GM18505 (cell line): ENCODE results near the gene PCDHB11.
"Not testable (repeated sequence)": the region's sequence is repeated elsewhere in the genome, so short reads cannot be mapped to it uniquely, and the experiment has no call there.

Experiments
- ATAC-seq: cut with Tn5 transposase; IDR thresholded peaks from one replicate; pipeline ENCODE4 v1.9.1; 2021; ENCODE audit not compliant: unreplicated experiment
- POLR2A ChIP-seq: IDR thresholded peaks from 4 replicates; pipeline ENCODE4 v1.6.1; 2011; ENCODE audit warnings: borderline replicate concordance; ENCODE audit not compliant: insufficient read depth, insufficient read length; ENCODE audit errors: extremely low read depth

PCDHB11 gene

DNA sequence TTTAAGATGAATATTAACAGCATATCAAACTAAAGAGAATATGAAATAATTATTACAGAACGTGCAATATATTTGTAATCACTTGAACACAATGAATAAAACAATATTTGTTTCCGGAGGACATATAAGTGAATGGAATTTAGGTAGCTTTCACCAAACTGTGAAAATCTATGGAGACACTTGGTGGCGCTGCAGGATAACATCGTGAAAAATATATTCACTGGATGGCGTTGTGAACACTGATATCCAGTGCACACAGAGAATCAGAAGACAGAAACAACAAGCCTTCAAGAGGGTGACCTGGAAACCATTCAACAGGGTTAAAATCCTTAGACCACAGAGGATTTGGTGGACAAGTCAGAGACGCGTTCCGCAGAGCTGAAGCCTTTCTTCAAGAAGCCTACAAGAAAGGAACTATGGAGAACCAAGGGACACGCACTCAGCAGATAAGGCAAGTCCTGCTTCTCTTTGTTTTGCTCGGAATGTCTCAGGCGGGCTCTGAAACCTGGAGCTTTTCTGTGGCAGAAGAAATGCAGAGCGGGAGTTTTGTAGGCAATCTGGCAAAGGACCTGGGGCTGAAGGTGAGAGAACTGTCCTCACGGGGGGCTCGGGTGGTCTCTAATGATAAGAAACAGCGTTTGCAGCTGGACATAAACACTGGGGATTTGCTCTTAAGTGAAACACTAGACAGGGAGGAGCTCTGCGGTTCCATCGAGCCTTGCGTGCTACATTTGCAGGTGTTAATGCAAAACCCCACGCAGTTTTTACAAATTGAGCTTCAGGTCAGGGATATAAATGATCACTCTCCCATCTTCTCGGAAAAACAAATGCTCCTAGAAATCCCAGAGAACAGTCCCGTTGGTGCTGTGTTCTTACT is at the start of gene PCDHB11:
Gene PCDHB11, plus strand, starts transcription at position 269 of the 877 bp plus-strand sequence. Its CDS starts 148 bp downstream, at position 417.
- ATAC-seq = no peak
- TF ChIP-seq POLR2A = no peak

DNA sequence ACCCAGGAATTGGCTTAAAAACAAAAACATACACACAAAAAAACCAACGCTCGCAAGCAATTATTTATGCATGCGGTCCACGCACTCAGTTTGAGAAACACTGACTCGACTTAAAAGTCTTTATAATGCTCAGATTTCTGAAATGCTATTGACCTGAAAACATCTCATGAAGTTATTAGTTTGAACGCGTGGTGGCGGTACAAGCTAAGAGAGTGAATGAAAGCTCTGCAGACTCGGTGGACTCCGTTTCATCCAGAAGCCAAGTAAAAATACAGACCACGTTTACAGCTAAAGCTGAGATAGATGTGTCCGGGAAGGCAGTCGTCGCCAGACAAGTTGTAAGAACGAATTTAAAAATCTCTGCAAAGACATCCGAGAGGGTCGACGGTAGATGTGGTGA is 49.6 kb upstream of the PCDHB11 start, which contains the start of gene PCDHB6:
Gene PCDHB6, plus strand, starts transcription at position 246 of the 400 bp plus-strand sequence. CDS start 201 bp downstream, outside the sequence.
- no peak for ATAC-seq
- TF ChIP-seq POLR2A = no peak

DNA sequence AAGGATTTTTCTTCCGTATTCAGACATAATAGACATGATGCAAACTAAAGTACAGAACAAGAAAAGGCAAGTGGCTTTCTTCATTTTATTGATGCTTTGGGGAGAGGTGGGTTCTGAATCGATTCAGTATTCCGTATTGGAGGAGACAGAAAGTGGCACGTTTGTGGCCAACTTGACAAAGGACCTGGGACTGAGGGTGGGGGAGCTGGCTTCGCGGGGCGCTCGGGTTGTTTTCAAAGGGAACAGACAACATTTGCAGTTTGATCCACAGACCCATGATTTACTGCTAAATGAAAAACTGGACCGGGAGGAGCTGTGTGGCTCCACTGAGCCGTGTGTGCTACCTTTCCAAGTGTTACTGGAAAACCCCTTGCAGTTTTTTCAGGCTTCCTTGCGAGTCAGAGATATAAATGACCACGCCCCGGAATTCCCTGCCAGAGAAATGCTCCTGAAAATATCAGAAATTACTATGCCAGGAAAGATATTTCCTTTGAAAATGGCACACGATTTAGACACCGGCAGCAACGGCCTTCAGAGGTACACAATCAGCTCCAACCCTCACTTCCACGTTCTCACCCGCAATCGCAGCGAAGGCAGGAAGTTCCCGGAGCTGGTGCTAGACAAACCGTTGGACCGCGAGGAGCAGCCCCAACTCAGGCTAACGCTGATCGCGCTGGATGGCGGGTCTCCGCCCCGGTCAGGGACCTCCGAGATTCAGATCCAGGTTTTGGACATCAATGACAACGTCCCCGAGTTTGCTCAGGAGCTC is 49.0 kb upstream of the PCDHB11 start:
- no peak for TF ChIP-seq POLR2A
- ATAC-seq = no peak

DNA sequence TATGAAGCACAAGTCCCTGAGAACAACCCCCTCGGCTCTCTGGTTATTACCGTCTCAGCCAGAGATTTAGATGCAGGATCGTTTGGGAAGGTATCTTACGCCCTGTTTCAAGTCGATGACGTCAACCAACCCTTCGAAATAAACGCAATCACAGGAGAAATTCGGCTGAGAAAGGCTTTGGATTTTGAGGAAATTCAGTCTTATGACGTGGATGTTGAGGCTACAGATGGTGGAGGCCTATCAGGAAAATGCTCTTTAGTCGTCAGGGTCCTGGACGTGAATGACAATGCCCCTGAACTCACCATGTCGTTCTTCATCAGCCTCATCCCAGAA is 48.5 kb upstream of the PCDHB11 start:
- no peak for TF ChIP-seq POLR2A
- ATAC-seq = no peak

DNA sequence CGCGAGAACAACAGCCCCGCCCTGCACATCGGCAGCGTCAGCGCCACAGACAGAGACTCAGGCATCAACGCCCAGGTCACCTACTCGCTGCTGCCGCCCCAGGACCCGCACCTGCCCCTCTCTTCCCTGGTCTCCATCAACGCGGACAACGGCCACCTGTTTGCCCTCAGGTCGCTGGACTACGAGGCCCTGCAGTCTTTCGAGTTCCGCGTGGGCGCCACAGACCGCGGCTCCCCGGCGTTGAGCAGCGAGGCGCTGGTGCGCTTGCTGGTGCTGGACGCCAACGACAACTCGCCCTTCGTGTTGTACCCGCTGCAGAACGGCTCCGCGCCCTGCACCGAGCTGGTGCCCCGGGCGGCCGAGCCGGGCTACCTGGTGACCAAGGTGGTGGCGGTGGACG is 47.8 kb upstream of the PCDHB11 start:
- ATAC-seq = not testable (repeated sequence)

DNA sequence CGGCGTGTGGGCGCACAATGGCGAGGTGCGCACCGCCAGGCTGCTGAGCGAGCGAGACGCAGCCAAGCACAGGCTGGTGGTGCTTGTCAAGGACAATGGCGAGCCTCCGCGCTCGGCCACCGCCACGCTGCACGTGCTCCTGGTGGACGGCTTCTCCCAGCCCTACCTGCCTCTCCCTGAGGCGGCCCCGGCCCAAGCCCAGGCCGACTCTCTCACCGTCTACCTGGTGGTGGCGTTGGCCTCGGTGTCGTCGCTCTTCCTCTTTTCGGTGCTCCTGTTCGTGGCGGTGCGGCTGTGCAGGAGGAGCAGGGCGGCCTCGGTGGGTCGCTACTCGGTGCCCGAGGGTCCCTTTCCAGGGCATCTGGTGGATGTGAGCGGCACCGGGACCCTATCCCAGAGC is 47.3 kb upstream of the PCDHB11 start:
- not testable (repeated sequence) for ATAC-seq

DNA sequence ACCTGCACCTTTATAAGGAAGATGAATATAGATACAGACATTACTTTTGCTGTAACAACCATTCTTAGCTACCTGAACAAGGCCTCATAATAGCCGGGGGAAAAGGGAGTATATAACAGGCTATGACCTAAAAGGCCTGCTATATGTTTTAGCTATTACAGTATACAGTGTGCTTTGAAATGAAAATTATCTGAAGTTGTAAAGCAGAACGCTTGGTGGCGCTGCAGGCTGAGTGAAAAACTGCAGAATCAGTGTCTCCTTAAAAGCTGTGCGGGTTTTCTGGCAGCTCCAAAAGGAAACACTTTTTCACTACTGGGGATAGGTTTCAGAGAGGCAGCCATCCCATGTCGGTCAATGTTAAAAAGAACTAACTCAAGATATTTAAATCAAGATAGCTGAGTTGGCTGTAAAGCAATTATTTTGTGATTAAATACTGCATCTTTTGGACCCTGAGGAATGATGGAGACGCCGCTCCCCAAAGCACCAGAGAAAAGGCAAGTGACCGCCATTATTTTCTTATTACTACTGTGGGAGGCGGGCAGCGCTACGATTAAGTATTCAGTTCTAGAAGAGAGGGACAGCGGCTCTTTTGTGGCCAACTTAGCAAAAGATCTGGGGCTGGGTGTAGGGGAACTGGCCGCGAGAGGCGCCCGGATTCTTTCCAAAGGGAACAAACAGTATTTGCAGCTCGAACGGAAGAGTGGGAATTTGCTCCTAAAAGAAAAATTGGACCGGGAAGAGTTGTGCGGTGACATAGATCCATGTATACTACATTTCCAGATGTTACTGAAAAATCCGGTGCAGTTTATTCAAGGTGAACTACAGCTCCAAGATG is 43.7 kb upstream of the PCDHB11 start:
- no peak for ATAC-seq
- TF ChIP-seq POLR2A = no peak

DNA sequence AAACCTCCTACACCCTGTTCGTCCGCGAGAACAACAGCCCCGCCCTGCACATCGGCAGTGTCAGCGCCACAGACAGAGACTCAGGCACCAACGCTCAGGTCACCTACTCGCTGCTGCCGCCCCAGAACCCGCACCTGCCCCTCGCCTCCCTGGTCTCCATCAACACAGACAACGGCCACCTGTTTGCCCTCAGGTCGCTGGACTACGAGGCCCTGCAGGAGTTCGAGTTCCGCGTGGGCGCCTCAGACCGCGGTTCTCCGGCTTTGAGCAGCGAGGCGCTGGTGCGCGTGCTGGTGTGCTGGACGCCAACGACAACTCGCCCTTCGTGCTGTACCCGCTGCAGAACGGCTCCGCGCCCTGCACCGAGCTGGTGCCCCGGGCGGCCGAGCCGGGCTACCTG is 42.1 kb upstream of the PCDHB11 start:
- not testable (repeated sequence) for ATAC-seq

DNA sequence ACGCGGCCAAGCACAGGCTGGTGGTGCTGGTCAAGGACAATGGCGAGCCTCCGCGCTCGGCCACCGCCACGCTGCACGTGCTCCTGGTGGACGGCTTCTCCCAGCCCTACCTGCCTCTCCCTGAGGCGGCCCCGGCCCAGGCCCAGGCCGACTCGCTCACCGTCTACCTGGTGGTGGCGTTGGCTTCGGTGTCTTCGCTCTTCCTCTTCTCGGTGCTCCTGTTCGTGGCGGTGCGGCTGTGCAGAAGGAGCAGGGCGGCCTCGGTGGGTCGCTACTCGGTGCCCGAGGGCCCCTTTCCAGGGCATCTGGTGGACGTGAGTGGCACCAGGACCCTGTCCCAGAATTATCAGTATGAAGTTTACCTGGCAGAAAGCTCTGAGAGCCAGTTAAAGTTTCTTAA is 41.5 kb upstream of the PCDHB11 start:
- not testable (repeated sequence) for ATAC-seq

DNA sequence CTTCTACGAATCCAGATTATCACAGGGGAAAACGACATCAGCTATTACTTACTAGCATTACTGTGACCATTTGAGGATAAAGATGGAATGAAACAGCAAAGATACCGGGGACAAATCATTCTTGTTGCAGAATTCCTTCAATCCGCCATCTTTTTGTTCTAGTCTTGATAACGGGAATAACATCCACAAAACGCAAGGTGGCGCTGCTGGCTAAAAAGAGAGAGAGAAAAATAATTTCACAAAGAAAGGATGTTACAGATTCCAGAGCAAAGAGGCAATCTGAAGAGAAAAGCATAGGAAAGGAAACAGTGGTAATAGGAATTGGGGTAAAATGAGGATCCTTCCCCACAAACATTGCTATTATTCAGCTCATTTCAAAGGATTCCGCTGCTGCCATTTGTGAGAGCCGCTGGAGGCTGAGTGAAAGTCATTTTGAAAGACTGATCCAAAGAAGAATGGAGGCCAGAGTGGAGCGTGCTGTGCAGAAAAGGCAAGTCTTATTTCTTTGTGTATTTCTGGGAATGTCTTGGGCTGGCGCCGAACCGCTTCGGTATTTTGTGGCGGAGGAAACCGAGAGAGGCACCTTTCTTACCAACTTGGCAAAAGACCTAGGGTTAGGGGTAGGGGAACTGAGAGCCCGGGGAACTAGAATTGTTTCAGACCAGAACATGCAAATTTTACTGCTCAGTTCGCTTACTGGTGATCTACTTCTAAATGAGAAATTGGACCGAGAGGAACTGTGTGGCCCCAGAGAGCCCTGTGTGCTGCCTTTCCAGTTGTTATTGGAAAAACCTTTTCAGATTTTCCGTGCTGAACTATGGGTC is 26.8 kb upstream of the PCDHB11 start, which contains the start of gene PCDHB7:
Gene PCDHB7, plus strand, starts transcription at position 264 of the 824 bp plus-strand sequence. Its CDS starts 192 bp downstream, at position 456.
- TF ChIP-seq POLR2A = no peak
- ATAC-seq = no peak

DNA sequence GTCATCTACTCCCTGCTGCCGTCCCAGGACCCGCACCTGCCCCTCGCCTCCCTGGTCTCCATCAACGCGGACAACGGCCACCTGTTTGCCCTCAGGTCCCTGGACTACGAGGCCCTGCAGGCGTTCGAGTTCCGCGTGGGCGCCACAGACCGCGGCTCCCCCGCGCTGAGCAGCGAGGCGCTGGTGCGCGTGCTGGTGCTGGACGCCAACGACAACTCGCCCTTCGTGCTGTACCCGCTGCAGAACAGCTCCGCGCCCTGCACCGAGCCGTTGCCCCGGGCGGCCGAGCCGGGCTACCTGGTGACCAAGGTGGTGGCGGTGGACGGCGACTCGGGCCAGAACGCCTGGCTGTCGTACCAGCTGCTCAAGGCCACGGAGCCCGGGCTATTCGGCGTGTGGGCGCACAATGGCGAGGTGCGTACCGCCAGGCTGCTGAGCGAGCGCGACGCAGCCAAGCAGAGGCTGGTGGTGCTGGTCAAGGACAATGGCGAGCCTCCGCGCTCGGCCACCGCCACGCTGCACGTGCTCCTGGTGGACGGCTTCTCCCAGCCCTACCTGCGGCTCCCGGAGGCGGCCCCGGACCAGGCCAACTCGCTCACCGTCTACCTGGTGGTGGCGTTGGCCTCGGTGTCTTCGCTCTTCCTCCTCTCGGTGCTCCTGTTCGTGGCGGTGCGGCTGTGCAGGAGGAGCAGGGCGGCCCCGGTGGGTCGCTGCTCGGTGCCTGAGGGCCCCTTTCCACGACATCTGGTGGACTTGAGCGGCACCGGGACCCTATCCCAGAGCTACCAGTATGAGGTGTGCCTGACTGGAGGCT is 24.9 kb upstream of the PCDHB11 start:
- not testable (repeated sequence) for ATAC-seq

DNA sequence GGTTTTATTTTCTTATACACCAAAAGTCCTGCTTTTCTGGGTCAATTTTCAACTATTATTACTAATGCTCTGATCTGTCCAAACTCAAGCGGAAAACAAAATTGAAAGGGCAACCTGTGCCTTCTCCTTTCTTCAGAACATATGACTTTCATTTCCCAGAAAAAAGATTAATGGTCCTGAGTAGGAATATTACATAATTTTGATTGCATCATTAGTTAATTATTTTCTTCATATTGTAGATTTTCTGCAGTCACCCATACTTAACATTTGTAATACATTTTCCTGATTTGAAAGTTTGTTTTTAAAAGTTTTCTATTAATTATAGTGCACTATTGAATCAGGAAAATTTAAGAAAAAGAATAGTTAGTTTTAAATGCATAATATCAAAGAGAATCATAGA is 23.5 kb upstream of the PCDHB11 start:
- TF ChIP-seq POLR2A = no peak
- ATAC-seq = no peak

DNA sequence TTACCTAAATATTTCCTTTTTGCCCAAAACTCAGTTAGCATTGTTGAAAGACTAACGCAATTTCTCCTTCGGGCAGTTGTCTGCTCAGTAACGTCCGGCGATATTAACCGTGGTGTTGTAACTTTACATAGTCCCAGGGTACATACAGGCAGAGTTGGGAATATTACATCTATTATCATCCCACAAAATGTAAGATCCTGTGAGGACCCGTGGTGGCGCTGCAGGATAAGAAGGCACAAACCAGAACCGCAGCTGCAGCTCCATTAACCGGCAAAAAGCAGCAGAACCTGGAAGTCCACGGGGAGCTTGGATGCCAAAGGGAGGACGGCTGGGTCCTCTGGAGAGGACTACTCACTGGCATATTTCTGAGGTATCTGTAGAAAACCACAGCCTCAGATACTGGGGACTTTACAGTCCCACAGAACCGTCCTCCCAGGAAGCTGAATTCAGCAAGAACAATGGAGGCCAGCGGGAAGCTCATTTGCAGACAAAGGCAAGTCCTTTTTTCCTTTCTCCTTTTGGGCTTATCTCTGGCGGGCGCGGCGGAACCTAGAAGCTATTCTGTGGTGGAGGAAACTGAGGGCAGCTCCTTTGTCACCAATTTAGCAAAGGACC is 21.7 kb upstream of the PCDHB11 start, which contains the start of gene PCDHB8:
Gene PCDHB8, plus strand, starts transcription at position 214 of the 615 bp plus-strand sequence. Its CDS starts 245 bp downstream, at position 459.
- ATAC-seq = not testable (repeated sequence)

DNA sequence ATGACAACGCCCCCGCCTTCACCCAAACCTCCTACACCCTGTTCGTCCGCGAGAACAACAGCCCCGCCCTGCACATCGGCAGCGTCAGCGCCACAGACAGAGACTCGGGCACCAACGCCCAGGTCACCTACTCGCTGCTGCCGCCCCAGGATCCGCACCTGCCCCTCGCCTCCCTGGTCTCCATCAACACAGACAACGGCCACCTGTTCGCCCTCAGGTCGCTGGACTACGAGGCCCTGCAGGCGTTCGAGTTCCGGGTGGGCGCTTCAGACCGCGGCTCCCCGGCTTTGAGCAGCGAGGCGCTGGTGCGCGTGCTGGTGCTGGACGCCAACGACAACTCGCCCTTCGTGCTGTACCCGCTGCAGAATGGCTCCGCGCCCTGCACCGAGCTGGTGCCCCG is 20.1 kb upstream of the PCDHB11 start:
- not testable (repeated sequence) for ATAC-seq

DNA sequence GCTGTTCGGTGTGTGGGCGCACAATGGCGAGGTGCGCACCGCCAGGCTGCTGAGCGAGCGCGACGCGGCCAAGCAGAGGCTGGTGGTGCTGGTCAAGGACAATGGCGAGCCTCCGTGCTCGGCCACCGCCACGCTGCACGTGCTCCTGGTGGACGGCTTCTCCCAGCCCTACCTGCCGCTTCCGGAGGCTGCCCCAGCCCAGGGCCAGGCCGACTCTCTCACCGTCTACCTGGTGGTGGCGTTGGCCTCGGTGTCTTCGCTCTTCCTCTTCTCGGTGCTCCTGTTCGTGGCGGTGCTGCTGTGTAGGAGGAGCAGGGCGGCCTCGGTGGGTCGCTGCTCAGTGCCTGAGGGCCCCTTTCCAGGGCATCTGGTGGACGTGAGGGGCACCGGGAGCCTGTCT is 19.6 kb upstream of the PCDHB11 start:
- ATAC-seq = not testable (repeated sequence)
